GM19324 (cell line): Measurements from ENCODE around the gene SLC26A1.
"Not testable (repeated sequence)": the region's sequence is repeated elsewhere in the genome, so short reads cannot be mapped to it uniquely, and the experiment has no call there.

Source experiments
- ATAC-seq: cut with Tn5 transposase; IDR thresholded peaks from one replicate; pipeline ENCODE4 v1.9.1; 2021; ENCODE audit warnings: mild to moderate bottlenecking, moderate library complexity; ENCODE audit not compliant: unreplicated experiment, low FRiP score

The SLC26A1 gene

DNA sequence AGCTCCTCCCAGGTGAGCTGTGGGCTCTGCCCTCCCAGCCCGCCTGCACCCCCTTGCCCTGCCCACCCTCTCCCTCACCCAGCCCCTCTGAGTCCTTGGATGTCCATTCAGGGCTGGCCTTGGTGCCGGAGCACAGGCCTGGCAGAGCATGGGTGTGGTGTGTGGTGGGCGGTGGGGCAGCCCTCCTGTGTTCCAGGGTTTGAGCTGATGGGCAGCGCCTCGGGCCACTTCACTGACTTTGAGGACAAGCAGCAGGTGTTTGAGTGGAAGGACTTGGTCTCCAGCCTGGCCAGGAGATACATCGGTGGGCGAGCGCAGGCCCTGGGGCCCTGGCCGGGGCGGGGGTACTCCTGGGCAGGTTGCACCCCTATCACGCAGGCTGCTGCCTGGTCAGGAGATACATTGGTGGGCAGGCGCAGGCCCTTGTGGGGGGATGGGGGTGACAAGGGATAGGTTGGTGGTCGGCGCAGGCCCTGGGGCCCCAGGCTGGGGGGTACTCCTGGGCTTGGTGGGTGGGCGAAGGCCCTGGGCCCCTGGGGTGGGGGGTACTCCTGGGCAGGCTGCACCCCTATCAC lies 7.6 kb upstream of the SLC26A1 start:
- ATAC-seq: no peak

DNA sequence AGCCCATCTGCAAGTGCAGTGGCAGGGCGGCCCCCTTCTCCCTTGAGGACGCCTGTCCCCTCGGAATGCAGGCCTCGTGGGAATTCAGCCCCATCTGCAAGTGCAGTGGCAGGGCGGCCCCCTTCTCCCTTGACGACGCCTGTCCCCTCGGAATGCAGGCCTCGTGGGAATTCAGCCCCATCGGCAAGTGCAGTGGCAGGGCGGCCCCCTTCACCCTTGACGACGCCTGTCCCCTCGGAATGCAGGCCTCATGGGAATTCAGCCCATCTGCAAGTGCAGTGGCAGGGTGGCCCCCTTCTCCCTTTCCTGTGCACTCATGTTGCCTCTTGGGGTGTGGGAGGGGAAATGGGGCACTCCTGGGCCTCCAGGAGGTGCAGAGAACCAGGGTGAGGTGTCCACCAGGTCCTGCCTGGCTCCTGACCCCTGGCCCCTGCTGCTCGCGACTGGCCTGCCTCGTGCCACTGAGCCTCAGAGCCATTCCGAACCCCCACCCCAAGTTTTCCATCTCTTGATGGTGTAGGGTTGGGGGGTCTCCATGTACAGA lies 6.8 kb upstream of the SLC26A1 start:
- no peak for ATAC-seq

DNA sequence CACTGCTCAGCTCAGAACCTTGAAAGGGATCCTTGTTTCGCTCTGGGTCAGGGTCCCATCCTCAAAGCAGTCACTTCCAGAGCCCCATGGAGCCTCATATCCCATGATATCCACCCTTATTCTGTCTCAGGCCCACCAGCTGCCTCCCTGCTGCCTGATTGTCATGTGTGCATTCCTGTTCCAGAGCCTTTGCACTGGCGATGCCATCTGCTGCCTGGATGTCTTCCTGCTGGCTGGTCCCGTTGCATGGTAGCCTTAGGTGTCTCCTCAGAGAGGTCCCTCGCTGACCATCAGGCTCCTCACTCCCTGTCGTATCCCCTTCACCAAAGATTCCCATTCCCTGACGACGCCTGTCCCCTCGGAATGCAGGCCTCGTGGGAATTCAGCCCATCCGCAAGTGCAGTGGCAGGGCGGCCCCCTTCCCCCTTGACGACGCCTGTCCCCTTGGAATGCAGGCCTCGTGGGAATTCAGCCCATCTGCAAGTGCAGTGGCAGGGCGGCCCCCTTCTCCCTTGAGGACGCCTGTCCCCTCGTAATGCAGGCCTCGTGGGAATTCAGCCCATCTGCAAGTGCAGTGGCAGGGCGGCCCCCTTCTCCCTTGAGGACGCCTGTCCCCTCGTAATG lies 6.1 kb upstream of the SLC26A1 start:
- ATAC-seq: not testable (repeated sequence)

DNA sequence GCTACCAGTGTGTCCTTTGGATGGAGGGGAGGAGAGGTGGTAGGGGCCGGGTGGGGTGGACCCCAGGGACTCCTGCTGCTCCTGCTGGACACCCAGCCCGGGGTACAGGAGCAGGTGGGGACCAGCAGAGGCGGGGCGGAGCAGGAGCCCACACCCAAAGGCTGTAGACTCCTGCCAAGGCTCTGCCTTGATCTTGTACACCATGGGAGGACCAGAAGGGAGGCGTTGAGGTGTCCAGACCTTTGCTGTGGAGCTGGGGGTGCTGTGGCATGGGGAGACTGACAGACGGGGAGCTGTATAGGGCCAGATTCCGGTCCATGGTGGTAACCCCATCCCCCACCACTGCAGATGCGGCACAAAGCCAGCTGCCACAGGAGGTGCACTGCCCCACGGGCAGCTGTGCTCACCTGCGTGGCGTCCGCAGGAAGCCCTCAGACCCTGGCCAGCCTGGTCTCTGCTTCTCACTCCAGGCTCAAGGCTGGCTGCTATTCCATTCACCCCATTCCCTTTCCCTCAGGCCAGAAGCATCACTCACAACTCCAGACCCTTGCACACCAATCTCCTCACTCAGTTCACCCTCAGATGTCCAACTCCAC lies 5.0 kb upstream of the SLC26A1 start:
- ATAC-seq: no peak

DNA sequence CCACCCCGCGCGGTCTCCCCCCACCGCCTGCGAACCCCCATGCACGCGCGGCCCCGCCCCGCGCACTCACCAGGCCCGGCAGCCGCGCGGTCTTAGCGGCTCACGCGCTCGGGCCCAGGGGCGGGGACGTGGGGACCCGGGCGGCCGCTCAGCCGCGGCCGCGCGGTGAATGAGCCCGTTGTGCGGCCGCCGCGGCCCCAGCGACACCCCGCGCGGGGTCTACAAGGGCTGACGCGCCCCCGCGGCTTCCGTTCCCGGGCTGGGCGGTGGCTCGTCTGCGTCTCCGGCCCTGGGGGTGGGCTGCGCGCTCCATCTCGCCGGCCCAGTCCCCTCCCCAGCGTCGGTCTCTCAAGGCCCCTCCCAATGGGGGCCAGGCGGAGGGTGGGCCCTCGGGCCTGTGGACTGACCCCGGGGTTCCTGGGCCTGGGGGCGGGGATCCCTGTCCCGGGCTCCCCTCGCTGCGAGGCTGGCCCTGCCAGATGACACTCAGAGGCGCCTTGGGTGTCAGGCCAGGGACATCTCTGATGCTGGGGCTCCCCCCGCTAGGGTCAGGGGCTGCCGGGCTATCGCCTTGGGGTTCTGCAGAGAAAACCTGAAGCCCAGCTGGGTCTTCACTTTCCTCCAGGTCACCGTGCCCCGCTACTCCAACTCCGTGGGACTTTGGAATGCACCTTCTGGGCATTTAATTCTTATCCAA lies 4.3 kb upstream of the SLC26A1 start:
- ATAC-seq: no peak

DNA sequence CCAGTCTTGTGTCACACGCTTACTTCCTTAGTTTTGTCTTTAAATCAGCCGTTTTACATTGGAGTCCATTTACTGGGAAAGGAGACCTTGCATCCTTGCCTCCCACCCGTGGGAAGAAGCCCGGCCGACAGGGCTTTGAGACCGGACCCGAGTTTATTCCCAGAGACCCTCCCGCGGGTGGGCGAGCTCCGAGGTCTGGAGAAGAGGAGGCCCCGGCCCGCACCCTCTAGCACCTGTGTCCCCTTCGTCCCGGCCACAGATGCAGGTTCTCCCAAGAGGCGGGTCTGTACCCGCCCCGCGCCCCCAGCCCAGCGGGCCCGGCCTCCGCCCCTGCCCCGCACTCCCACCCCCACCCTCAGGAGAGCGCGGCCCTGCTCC lies 3.8 kb upstream of the SLC26A1 start:
- ATAC-seq: no peak

DNA sequence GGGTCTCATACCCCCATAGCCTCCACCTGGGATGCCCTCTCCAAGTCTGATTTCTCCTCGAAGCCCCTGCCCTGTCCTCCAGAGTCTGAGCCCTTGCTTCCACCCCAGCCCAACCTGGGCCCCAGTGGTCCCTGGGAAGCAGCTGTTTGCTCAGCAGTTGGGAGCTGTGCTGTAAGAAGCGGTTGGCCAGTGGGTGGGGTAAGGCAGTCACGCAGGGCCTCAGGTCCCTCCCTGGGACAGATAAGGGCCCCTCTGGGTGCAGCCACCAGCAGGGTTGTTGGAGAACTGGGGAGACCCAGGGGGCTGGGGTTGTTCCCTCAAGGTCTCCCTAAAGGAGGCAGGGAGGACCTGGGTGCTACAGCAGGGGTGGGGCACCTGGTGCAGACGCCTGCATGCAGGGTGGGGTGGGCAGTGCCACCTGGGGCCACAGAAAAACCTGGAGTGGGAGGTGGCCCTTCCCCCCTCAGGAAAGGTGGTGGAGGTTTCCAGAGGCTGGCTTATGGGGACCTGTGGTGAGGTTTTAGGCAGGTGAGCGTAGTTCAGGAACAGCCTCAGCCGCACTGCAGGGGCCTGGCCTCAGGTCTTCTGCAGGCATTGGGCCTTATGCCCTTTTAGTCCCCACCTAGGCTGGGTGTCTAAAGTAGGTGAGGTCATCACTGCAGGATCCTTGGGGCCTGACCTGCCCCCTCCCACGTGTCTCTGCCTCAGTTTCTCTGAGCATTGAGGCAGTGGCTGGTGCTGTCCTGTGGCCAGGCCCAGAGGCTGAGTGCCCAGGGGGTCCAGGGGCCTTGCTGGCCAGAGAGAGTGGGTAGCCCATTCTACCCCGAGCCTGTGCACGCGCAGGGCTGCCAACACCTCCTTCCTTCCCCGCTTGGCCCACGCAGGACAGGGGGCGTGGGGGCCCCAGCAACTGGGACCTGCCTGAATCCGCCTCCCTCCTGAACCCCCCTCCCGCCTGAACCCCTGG lies 3.1 kb upstream of the SLC26A1 start:
- no peak for ATAC-seq

DNA sequence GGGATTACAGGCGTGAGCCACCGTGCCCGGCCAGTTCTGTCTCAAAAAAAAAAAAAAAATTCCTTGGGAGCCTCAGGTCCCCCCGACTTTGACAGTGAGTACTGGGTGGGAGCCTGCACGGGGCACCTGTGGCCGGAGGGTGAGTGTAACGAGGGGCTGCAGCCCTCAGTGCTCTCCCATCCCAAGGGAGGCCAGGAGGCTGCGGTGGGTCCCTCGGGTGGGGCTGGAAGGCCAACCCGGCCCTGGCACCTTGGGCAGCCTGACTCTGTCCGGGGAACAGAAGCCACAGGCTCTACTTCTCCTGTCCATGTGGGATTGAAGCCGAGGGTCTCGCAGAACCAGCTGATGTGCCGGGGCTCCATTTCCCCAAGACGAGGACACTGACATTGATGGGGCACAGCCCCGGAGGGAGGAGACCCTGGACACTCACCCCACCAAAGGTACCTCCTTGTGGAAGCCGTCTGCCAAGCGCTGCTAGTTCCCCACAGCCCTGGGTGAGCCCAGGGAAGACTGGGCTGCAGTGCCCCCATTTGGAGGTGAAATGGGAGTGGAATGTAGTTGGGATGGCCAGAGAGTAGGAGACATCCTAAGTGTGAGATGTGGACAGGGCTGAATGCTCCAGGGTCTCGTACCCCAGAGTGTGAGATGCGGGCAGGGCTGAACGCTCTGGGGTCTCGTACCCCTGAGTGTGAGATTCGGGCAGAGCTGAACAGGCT lies 2.3 kb upstream of the SLC26A1 start:
- no peak for ATAC-seq

DNA sequence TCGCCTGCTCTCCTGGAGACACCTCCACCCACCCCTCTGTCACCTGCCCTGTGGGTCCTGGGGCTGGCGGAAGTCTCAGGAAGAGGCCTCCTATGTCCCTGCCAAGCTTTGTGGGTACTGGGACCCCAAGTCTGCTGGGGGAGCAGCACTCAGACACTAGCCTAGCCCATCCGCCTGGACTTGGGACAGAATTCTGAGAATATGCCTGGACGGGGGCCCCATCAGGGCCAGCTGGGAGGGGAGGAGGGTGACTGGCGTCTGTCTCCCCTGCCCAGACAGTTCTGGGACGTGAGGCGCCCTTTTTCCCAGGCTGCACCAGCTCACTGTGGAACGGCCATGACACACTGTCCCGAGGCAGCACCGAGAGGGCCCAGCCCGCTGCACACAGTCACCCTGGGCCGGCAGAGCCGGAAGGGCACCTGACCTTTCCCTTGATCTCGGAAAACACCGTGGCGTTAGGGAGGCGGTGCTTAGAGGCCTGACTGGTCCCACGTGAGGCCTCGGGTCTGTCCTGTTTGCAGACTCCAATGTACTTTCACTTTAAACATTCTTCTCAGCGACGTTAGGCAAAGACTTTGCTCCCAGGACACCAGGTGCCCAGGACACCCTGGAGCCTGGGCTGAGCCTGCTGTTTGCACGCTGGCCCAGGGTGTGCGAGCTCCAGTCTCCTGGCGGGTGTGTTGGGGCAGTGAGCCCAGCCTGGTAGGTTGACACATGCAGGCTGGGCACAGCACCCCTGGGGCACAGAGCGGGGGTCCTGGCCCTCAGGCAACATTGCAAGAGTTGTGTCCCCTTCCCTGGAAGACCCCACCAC lies 700 bp downstream of the SLC26A1 start:
- no peak for ATAC-seq

DNA sequence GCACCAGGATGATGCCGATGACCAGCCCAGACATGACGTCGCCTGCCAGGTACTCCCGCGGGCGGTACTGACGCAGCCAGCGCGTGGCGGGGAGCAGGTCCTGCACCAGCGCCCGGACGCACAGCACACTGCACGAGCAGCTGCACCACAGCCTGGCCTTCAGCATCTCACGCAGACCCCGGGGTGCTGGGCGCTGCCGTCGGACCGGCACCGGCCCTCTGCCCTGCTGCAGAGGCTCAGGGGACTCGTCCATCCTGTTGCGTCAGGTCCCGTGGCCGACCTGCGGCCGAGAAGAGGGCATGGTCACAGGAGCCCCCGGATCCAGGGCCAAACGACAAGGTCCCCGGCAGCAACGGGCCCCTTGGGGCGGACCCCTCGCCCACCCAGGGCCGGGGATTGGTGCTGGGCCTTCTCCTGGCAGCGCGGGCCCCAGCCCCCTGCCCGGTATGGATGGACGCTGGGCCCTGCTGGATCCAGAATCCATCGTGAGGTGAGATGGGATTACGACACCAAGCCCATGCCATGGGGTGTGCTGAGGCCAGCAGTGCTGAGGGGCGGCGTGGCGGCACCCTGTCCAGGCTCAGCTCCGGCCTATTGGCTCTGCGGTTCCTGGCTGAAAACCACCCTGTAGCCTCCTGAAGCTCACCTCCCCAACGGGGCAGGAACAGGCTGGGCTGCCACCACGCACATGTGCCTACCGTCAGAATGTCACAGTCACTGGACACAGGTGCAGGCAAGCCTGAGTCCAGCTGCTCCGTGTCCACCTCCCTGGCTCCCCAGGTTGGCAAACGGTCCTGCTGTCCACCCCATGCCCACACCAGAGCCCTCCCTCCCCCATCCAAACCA lies 1.5 kb downstream of the SLC26A1 start:
- no peak for ATAC-seq

DNA sequence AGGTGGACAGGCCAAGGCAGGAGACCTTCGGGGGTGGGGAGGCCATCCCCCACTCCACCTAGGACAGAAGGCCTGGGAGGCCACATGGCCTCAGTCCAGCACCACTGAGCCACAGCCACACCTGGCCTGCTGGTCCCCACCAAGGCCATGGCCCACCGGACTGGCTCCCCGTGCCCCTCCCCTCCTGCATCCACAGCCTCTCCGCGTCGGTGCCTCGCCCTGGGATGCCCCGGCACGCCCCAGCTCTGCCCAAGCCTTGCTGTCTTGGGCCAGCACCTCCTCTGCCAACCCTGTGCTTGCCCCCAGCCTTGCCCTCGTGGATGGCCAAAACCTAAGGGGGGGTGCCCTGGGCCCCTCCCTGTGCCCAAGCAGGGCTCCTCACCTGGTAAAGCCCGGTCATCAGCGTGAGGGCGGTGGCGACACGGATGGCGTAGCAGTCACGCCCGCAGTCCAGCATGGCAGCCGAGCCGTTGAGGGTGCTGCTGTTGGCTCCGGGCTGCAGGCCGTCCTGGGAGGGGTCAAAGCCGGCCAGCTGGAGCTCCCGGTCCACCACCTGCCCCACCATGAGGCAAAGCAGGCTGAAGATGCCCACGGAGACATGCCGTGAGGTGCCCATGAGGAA lies 2.3 kb downstream of the SLC26A1 start:
- no peak for ATAC-seq

DNA sequence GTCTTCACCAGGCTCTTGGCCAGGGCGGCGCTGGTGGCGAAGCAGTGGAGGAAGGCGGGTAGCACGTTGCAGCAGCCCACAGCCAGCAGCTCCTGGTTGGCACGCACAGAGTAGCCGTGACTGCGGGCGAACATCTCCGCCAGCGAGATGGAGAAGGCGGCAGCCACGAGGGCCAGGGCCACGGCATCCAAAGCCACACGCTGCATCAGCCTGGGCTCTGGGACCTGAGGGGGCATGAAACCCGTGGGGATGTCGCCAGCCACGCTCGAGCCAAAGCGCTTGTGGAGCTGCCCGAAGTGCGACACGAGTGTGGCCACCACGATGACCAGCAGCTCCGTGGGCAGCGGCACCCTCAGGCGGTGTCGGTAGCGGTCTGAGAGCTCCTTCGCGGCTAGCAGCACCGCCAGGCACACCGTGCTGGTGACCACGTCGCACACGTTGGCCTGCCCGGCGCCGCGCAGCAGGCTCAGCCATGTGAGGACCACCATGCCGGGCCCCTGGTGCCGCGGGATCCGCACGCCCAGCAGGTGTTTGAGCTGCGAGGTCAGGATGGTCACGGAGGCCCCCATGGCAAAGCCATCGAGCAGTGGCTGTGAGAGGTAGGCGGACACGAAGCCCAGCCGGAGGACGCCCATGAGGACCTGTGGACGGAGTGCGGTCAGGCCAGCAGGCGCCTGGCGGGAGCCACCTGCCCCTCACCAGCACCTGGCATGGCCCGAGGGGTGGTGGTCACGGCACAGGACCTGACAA lies 3.3 kb downstream of the SLC26A1 start:
- ATAC-seq: no peak

DNA sequence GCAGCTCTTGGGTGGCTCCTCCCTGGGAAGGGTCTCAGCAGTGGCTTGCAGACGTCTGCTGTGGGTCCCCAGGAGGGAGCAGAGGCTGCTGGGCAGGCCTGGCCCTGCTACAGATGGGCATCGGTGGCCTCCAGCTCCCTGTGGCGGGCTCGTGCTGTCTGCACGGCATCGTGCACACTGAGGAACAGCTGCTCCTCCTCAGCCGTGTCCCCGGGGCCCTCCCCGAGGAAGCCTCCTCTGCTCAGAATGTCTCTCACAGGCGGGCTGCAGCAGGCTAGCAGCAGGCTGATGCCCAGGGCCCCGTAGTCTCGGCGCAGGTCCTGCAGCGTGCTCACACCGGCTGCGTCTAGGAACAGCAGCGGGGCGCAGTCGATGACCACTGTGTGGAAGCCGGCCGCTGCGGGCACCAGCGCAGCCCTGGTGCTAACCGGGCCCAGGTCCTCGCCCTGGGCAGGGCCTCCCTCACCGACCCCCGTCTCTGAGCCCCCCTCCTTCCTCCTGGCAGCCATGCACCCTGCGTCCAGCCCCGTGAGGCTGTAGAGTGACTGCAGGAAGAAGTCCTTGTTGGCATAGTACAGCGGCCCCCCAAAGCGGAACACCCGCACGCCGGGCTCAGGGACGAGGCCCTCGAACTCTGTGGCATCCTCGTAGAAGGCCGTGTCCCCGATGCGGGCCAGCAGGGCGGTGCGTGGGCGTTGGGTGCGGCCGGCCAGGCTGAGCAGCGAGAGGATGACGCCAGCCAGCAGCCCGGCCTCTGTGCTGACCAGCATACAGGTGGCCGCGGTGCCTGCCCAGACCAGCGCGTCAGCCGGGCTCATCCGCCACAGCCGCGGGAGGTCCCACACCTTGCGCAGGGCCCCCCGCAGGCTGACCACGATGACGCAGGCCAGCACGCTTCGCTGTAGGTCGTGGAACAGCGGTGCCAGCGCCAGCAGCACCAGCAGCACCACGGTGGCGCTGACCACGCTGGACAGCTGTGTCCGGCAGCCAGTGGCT lies 4.2 kb downstream of the SLC26A1 start:
- ATAC-seq: no peak

DNA sequence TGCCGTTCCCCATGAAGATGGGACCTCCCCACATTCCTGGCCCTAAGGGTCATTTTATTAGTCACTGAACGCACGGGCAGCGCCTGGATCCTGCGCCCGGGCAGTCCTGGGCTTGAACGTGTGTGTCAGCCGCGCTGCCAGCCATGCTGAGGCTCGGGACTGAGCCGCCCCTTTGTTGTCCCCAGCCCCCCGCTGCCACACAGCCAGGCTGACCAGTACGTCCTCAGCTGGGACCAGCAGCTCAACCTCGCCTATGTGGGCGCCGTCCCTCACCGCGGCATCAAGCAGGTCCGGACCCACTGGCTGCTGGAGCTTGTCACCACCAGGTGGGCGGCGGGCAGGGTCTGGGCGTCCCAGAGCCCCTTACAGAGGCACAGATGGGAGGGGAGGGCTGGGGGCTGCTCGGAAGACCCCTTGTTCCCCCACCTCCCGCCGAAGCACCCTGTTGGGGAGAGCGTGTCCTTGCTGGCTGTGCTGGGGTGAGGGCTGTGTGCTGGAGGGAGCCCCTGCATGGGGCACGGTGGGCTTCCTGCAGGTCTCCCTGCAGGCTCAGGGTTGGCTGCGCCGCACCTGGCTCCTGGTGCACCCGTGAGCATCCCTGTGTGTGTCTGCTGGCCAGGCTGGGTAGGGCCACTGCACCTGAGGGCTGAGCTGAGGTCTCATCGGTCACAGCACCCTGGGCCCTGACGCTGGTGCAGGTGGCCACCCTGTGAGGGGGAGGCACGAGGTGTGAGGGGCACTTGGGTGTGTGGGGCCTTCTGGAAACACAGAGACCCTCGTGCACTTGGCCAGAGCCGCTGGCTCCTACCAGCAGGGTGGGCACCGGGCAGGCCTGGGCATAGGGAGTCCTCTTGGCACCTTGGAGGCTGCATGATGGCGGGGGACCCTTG lies 5.3 kb downstream of the SLC26A1 start:
- no peak for ATAC-seq
